ENCODE measurements around the gene SLCO2B1. TPM values are rescaled to one million over a fixed set of nuclear protein-coding genes. Genes with fewer than 3 reads are reported as not detected.

The SLCO2B1 gene
- total RNA-seq, 1 donor from 2014 or later = 403 TPM

GRCh38 chr11:75186999-75187398 is 36.1 kb downstream of the SLCO2B1 start:
- Histone ChIP-seq H3K9me3 (no peaks in the 10 kb centered on the region), H3K4me1 (no peaks in the 10 kb centered on the region), H3K27ac (no peak overlapping the region), H3K27me3 (no peaks in the 10 kb centered on the region), H3K36me3 (no peaks in the 10 kb centered on the region), H3K4me3 (no peak overlapping the region)
- DNase-seq (ENCODE audit: low spot score in 2 of 2) = no peak
- no peak for TF ChIP-seq CTCF (IDR thresholded peaks at IDR 0.05)
- intact Hi-C loops (cut with DNase I) = no loop called here

GRCh38 chr11:75188671-75189070 is 37.8 kb downstream of the SLCO2B1 start:
- Histone ChIP-seq H3K27ac (no peak overlapping the region), H3K27me3 (no peaks in the 10 kb centered on the region), H3K9me3 (no peaks in the 10 kb centered on the region), H3K4me3 (no peak overlapping the region), H3K36me3 (no peaks in the 10 kb centered on the region), H3K4me1 (no peaks in the 10 kb centered on the region)
- TF ChIP-seq CTCF (IDR thresholded peaks at IDR 0.05) = no peak
- intact Hi-C loops (cut with DNase I) = no loop called here
- DNase-seq (ENCODE audit: low spot score in 2 of 2) = no peak

DNA sequence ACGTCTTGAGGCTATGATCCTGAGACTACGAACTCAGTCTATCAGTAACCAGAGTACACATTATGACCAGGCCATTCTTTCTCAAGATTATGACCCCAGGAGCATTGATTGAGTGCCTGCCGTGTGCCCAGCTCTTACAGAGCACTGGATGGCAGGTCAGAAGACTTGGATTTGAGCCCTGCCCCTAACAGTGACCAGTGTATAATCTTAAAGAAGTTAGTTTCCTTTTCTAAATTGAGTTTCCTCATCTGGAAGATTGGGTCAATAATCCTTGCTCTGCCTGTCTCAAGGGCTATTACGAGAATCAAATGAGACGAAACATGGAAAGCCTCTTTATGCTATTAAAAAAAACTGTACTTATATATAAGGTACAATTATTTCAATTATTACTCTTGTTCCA is 38.2 kb downstream of the SLCO2B1 start:
- intact Hi-C loops (cut with DNase I) = no loop called here
- H3K36me3 ChIP-seq = no peaks in the 10 kb centered on the region

DNA sequence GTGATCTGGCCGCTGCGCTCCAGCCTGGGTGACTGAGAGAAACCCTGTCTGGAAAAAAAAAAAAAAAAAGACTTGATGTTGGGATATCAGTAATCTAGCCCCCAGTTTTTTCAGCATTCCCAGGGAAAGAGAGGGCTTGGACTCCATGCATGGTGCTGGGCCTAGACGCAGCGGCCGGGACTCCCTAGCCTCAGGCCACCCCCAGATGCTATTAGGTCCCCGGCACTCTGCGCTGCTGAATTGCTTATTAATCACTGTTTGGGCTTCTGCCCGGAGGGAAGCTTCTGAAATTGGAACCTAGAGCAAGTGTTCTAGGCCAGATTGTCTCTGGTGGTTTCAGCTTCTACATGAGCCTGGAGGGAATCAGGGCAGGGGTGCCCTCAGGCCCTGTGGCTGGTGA is 39.0 kb downstream of the SLCO2B1 start:
- H3K27me3 ChIP-seq = no peaks in the 10 kb centered on the region
- DNase-seq (ENCODE audit: low spot score in 2 of 2) = no peak
- intact Hi-C loops (cut with DNase I) = no loop called here
- H3K9me3 ChIP-seq = no peaks in the 10 kb centered on the region
- H3K27ac ChIP-seq = no peak overlapping the region
- H3K4me1 ChIP-seq = no peaks in the 10 kb centered on the region
- no peaks in the 10 kb centered on the region for H3K36me3 ChIP-seq
- no peak for TF ChIP-seq CTCF (IDR thresholded peaks at IDR 0.05)
- H3K4me3 ChIP-seq = no peak overlapping the region

More for the DNA sequence above, 38.2 kb downstream of the SLCO2B1 start:
- Histone ChIP-seq H3K4me1 (no peaks in the 10 kb centered on the region), H3K27me3 (no peaks in the 10 kb centered on the region), H3K4me3 (no peak overlapping the region), H3K27ac (no peak overlapping the region), H3K9me3 (no peaks in the 10 kb centered on the region)
- no peak for DNase-seq (ENCODE audit: low spot score in 2 of 2)
- no peak for TF ChIP-seq CTCF (IDR thresholded peaks at IDR 0.05)

DNA sequence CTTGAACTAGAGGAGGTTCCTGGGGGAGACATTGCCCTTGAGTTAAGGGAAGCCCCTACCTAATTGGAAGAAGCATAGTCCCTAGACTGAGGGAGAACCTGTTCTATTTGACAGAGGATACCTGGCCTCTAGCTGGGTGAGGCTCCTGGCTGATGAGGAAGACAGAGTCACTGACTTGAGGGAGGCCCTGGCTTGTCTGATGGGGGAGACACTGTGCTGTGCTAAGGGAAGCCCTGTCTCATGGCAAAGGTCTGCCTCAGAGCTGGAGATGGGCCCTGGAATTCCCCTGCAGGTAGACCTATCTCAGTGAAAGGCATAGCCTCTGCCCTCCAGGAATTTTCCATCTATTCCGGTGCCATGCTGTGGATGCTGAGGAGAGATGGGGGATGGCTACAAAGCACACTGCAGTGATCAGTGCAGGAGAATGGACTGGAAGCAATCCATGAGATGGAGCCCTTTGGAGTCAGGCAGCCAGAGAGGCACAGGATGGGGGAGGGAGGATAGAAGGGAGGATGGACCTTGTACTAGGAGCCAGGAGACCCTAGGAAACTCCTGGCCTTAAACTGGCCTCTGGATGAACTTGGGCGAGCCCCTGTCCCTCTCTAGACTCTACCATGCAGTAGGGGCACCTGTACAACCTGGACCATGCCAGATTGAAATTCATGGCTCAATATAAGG is 39.9 kb downstream of the SLCO2B1 start:
- TF ChIP-seq CTCF (IDR thresholded peaks at IDR 0.05) = no peak
- intact Hi-C loops (cut with DNase I) = no loop called here
- Histone ChIP-seq H3K36me3 (no peaks in the 10 kb centered on the region), H3K27me3 (no peaks in the 10 kb centered on the region), H3K27ac (no peak overlapping the region), H3K4me3 (no peak overlapping the region), H3K9me3 (no peaks in the 10 kb centered on the region), H3K4me1 (no peaks in the 10 kb centered on the region)
- no peak for DNase-seq (ENCODE audit: low spot score in 2 of 2)

DNA sequence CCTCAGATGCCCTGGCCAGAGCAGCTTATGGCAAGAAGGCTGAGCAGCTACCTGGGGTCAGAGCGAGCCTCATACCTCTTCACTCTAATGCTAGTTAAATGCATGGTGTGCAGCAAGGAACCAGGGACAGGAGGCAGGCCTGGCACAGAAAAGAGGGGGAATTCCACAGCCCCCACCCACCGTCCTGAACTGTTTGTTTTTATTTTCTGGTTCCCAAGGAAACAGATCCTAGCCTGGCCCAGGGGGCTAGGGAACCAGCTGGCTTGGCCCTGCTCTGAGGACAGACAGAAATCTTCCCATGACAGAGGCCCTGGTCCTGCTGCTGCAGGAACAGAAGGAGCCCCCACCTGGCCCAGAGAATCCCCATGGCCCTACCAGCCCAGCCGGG is 40.4 kb downstream of the SLCO2B1 start:
- intact Hi-C loops (cut with DNase I) = no loop called here
- Histone ChIP-seq H3K36me3 (no peaks in the 10 kb centered on the region), H3K27ac (no peak overlapping the region), H3K9me3 (no peaks in the 10 kb centered on the region), H3K27me3 (no peaks in the 10 kb centered on the region), H3K4me3 (no peak overlapping the region), H3K4me1 (no peaks in the 10 kb centered on the region)
- no peak for DNase-seq (ENCODE audit: low spot score in 2 of 2)
- TF ChIP-seq CTCF (IDR thresholded peaks at IDR 0.05) = no peak
